ENCODE data around the gene TMEM19. TPM values are rescaled to one million over a fixed set of nuclear protein-coding genes. Genes with fewer than 3 reads are reported as not detected.
A peak's percentile ranks its signal among the peaks of the same experiment; 100 is the strongest.

The TMEM19 gene
- 10 to 100 TPM in 5 of 6 donors, 1 to 10 TPM in 1; 9.4 to 35.4 (median 20.5) TPM for total RNA-seq

- peak within 1 kb of the TSS; percentile 67 to 87 (median 74) for H3K4me3 ChIP-seq
- TF ChIP-seq POLR2A (IDR thresholded peaks at IDR 0.05) (peak in 3 of 4 donors; percentile 48 to 85 (median 64)), CTCF (IDR thresholded peaks at IDR 0.05) (peak in 2 of 6 experiments; percentile 21 to 22), POLR2AphosphoS5 (IDR thresholded peaks at IDR 0.05) (peak; percentile 49 to 82), EP300 (IDR thresholded peaks at IDR 0.05) (no peak)
- DNase-seq, result peak; percentile 94 to 96
- H3K27ac ChIP-seq, result peak within 1 kb of the TSS; percentile 83 to 94 (median 88)
- peak; percentile 98 to 99 for ATAC-seq (ENCODE audit: low FRiP score in 2 of 2)
- 0% methylated on average over 24 to 59 of the region's 63 CpGs for WGBS, 2 donors
- no peaks in the 10 kb centered on the region for H3K27me3 ChIP-seq
- H3K4me1 ChIP-seq, result peaks cover 8 to 35% (median 22%) of the 10 kb centered on the region in 4 donors
- no peaks in the 10 kb centered on the region for H3K36me3 ChIP-seq
- no peaks in the 10 kb centered on the region for H3K9me3 ChIP-seq
Measured at GRCh38 chr12:71685914-71686657, at the start of gene TMEM19. Gene TMEM19 (plus strand): TSS chr12:71686082. CDS start chr12:71686681, 599 bp downstream.

- Histone ChIP-seq H3K27ac (no peak overlapping the region), H3K27me3 (no peaks in the 10 kb centered on the region), H3K36me3 (peaks cover 38 to 87% (median 63%) of the 10 kb centered on the region in 4 donors), H3K4me3 (no peak overlapping the region), H3K9me3 (no peaks in the 10 kb centered on the region), H3K4me1 (no peaks in the 10 kb centered on the region)
- TF ChIP-seq POLR2A (IDR thresholded peaks at IDR 0.05) (no peak), EP300 (IDR thresholded peaks at IDR 0.05) (no peak), CTCF (IDR thresholded peaks at IDR 0.05) (peak; percentile 17 to 55 (median 42)), POLR2AphosphoS5 (IDR thresholded peaks at IDR 0.05) (no peak)
- peak in 1 of 2 donors; percentile 75 for ATAC-seq (ENCODE audit: low FRiP score in 2 of 2)
- DNase-seq, result no peak
- 32 to 35% methylated on average over 3 of the region's 3 CpGs for WGBS, 2 donors
Measured at GRCh38 chr12:71636704-71637115, 49.2 kb upstream of the TMEM19 start.

GRCh38 chr12:71638499-71638898 is 47.4 kb upstream of the TMEM19 start:
- DNase-seq (no peak), ATAC-seq (ENCODE audit: low FRiP score in 2 of 2) (no peak)
- Histone ChIP-seq H3K36me3 (peaks cover 22 to 87% (median 64%) of the 10 kb centered on the region in 4 donors), H3K4me3 (no peak overlapping the region), H3K27me3 (no peaks in the 10 kb centered on the region), H3K27ac (no peak overlapping the region), H3K4me1 (no peaks in the 10 kb centered on the region), H3K9me3 (no peaks in the 10 kb centered on the region)
- TF ChIP-seq POLR2AphosphoS5 (IDR thresholded peaks at IDR 0.05) (no peak), POLR2A (IDR thresholded peaks at IDR 0.05) (no peak), CTCF (IDR thresholded peaks at IDR 0.05) (no peak), EP300 (IDR thresholded peaks at IDR 0.05) (no peak)

GRCh38 chr12:71639341-71639760 is 46.5 kb upstream of the TMEM19 start:
- H3K27me3 ChIP-seq, result no peaks in the 10 kb centered on the region
- H3K4me1 ChIP-seq, result no peaks in the 10 kb centered on the region
- WGBS, 2 donors, result 70 to 79% methylated on average over 2 of the region's 2 CpGs
- no peak overlapping the region for H3K27ac ChIP-seq
- DNase-seq (no peak), ATAC-seq (ENCODE audit: low FRiP score in 2 of 2) (no peak)
- H3K4me3 ChIP-seq, result no peak overlapping the region
- no peaks in the 10 kb centered on the region for H3K9me3 ChIP-seq
- TF ChIP-seq POLR2AphosphoS5 (IDR thresholded peaks at IDR 0.05) (no peak), POLR2A (IDR thresholded peaks at IDR 0.05) (no peak), EP300 (IDR thresholded peaks at IDR 0.05) (no peak), CTCF (IDR thresholded peaks at IDR 0.05) (no peak)
- peaks cover 13 to 87% (median 63%) of the 10 kb centered on the region in 4 donors for H3K36me3 ChIP-seq
